Heart right ventricle (tissue), 16 donors: ENCODE measurements around the gene SPTA1. TPM values are rescaled to one million over a fixed set of nuclear protein-coding genes. Genes with fewer than 3 reads are reported as not detected.

Source experiments
- ATAC-seq, 8 donors: fragments of 200-7000 bp; cut with Tn5 transposase; one replicate each; pipeline ENCODE4 v1.9.1; 2020; ENCODE audit warnings: mild to moderate bottlenecking in 8 of 8, moderate library complexity in 8 of 8, moderate number of reproducible peaks in 1 of 8
- DNase-seq, 2 donors: peaks; one replicate each; pipeline ENCODE4 v3.0.0-alpha.2; 2020
- H3K27ac ChIP-seq, 10 donors: fragments of 200-600 bp; sonication (generic) in 2 of 10; one replicate each; pipeline versions ENCODE4 v1.5.0 to v1.8.0; 2020 to 2022; ENCODE audit warnings: mild to moderate bottlenecking in 3 of 10
- H3K27me3 ChIP-seq, 7 donors: fragments of 200-600 bp; one replicate each; pipeline ENCODE4 v1.8.0; 2021 to 2022; ENCODE audit warnings: mild to moderate bottlenecking in 2 of 7
- H3K36me3 ChIP-seq, 9 donors: fragments of 200-600 bp; sonication (generic) in 1 of 9; one replicate each; pipeline versions ENCODE4 v1.5.0 to v1.8.0; 2020 to 2022; ENCODE audit warnings: mild to moderate bottlenecking in 2 of 9
- H3K4me1 ChIP-seq, 9 donors: fragments of 200-600 bp; sonication (generic) in 1 of 9; one replicate each; pipeline versions ENCODE4 v1.5.0 to v1.8.0; 2020 to 2022; ENCODE audit warnings: mild to moderate bottlenecking in 4 of 9
- H3K4me3 ChIP-seq, 10 donors: fragments of 200-600 bp; sonication (generic) in 2 of 10; one replicate each; pipeline versions ENCODE4 v1.5.0 to v1.8.0; 2020 to 2022; ENCODE audit warnings: mild to moderate bottlenecking in 7 of 10, moderate library complexity in 2 of 10
- H3K9me3 ChIP-seq, 11 donors: fragments of 200-600 bp in 10 of 11; sonication (generic) in 2 of 11; one replicate each; pipeline versions ENCODE4 v1.5.0 to v1.8.0; 2013 to 2022; ENCODE audit warnings: mild to moderate bottlenecking in 2 of 11, control low read depth in 1 of 11, moderate library complexity in 1 of 11
- CTCF ChIP-seq, 9 donors: fragments of 200-600 bp; sonication (generic) in 2 of 9; IDR thresholded peaks; one replicate each; pipeline versions ENCODE4 v1.5.0 to v1.8.0; 2021 to 2022; ENCODE audit warnings: antibody characterized with exemption in 9 of 9, mild to moderate bottlenecking in 5 of 9, moderate library complexity in 1 of 9
- WGBS, 2 donors: extraction: QIAGEN DNeasy Blood & Tissue Kit; methylation state at CpG; one replicate each; pipeline ENCODE4 v1.1.7; 2013; ENCODE audit warnings: inconsistent platforms in 1 of 2; 5-methylcytosine and 5-hydroxymethylcytosine counted together
- intact Hi-C, 10 donors: fragments of 100-400 bp; cut with DNase I; formaldehyde crosslinking; loops; one replicate each; pipeline versions ENCODE4 v1.11.1 to v1.14.2; 2022
- polyA plus RNA-seq, 2 donors: library from polyadenylated mRNA; stranded (reverse); fragments of 200-250 nt; gene quantifications; one replicate each; pipeline ENCODE4 v1.2.3, GENCODE V29; 2013
- total RNA-seq, 10 donors: library from RNA; stranded (reverse); fragmentation: NEBNext Ultra II Directional in 3 of 10; extraction: Animal tissue kit (Norgen Biotek cat#: 25700) in 3 of 10; gene quantifications; one replicate each; pipeline versions ENCODE4 v1.2.1 to v1.2.4, GENCODE V29; 2021 to 2023
- donor health status: Arrhythmogenic right ventricular cardiomyopathy.
- donor health status: ischemic (EF 13 %, LVEDD 7.1; RV severe dilation, severe dysfunction).
- donor health status: healthy with polysubstance abuse.
- donor health status: DM: no; HTN: yes; CAD: no.
- donor health status: DM: no; HTN: no; CAD: no.
- donor health status: ischemic (EF 25% LVEDD 6.9; RV normal size, moderate dysfunction).
- donor health status: ischemic (EF 25% LVEDD 5.7; RV mildly dilated, moderate dysfunction).
- donor health status: healthy.
- donor health status: DM: yes; HTN: yes; CAD: no.
- donor health status: Ischemic cardiomyopathy.
- donor health status: ischemic (EF 35%, LVEDD 5.7; RV mildly dilated, moderate dysfunction).
- donor health status: nonischemic (EF 11% LVEDD 7.7; RV severe dilation, severe dysfunction).
- donor health status: DM: yes; HTN: yes; CAD: no.
- donor health status: PGD.
- donor health status: ischemic (EF 29% LVEDD 5.4; RV normal size, mild dysfunction).
- donor health status: nonischemic (EF 23%, LVEDD 6.1; RV moderate dilation, normal function).

Gene SPTA1
- total and polyA plus RNA-seq, 12 donors, result 0.03 to 1.2 (median 0.05) TPM; not detected in 7

- TF ChIP-seq CTCF (IDR thresholded peaks at IDR 0.05), result no peak
- H3K4me1 ChIP-seq, result peaks cover 0 to 8% (median 0%) of the 10 kb centered on the region in 9 donors
- no peak for ATAC-seq
- H3K4me3 ChIP-seq, result no peak overlapping the region
- WGBS, 2 donors, result 74 to 78% methylated on average over 2 of the region's 2 CpGs
- no peaks in the 10 kb centered on the region for H3K9me3 ChIP-seq
- no peaks in the 10 kb centered on the region for H3K27me3 ChIP-seq
- intact Hi-C loops, result no loop called here
- H3K36me3 ChIP-seq, result no peaks in the 10 kb centered on the region
- DNase-seq, result no peak
- H3K27ac ChIP-seq, result no peak overlapping the region
Observed at GRCh38 chr1:158563853-158564252, 122.7 kb downstream of the SPTA1 start.

Other genes with a start within 250 kb of the SPTA1 start
- not detected for gene OR10K1, start 224.9 kb downstream of the SPTA1 start, total RNA-seq
- not detected for gene OR10K1, start 224.9 kb downstream of the SPTA1 start, polyA plus RNA-seq
- gene OR10R2, start 214.5 kb downstream of the SPTA1 start, total RNA-seq, result not detected
- not detected for gene OR10R2, start 214.5 kb downstream of the SPTA1 start, polyA plus RNA-seq
- gene OR6Y1, start 132.3 kb downstream of the SPTA1 start, total RNA-seq, result not detected
- not detected for gene OR6Y1, start 132.3 kb downstream of the SPTA1 start, polyA plus RNA-seq
- gene OR6P1, start 116.1 kb downstream of the SPTA1 start, total RNA-seq, result not detected
- gene OR6P1, start 116.1 kb downstream of the SPTA1 start, polyA plus RNA-seq, result not detected
- not detected for gene OR10X1, start 106.8 kb downstream of the SPTA1 start, total RNA-seq
- gene OR10X1, start 106.8 kb downstream of the SPTA1 start, polyA plus RNA-seq, result not detected
- not detected for gene OR10Z1, start 81.4 kb downstream of the SPTA1 start, total RNA-seq
- not detected for gene OR10Z1, start 81.4 kb downstream of the SPTA1 start, polyA plus RNA-seq
- gene OR6K2, start 13.9 kb upstream of the SPTA1 start, total RNA-seq, result not detected
- gene OR6K2, start 13.9 kb upstream of the SPTA1 start, polyA plus RNA-seq, result not detected
- gene OR6K3, start 34.0 kb upstream of the SPTA1 start, total RNA-seq, result not detected
- gene OR6K3, start 34.0 kb upstream of the SPTA1 start, polyA plus RNA-seq, result not detected
- not detected for gene OR6K6, start 68.0 kb upstream of the SPTA1 start, total RNA-seq
- not detected for gene OR6K6, start 68.0 kb upstream of the SPTA1 start, polyA plus RNA-seq
- not detected for gene OR6N1, start 85.5 kb upstream of the SPTA1 start, total RNA-seq
- gene OR6N1, start 85.5 kb upstream of the SPTA1 start, polyA plus RNA-seq, result not detected
- gene OR6N2, start 94.5 kb upstream of the SPTA1 start, total RNA-seq, result not detected
- not detected for gene OR6N2, start 94.5 kb upstream of the SPTA1 start, polyA plus RNA-seq
- 10 to 100 TPM in 1 of 10 donors, 1 to 10 TPM in 9; 1.9 to 18.9 (median 2.8) TPM for gene MNDA, start 144.6 kb upstream of the SPTA1 start, total RNA-seq
- 1 to 10 TPM; 1.0 to 1.2 TPM for gene MNDA, start 144.6 kb upstream of the SPTA1 start, polyA plus RNA-seq
- gene PYHIN1, start 244.8 kb upstream of the SPTA1 start, total RNA-seq, result 1 to 10 TPM in 1 of 10 donors, under 1 TPM in 3, not detected in 6; 0.22 to 3.1 (median 0.56) TPM
- under 1 TPM in 1 of 2 donors, not detected in 1; 0.07 TPM for gene PYHIN1, start 244.8 kb upstream of the SPTA1 start, polyA plus RNA-seq